Posterior vena cava (tissue), 2 donors: ENCODE measurements around the gene RBM22. TPM values are rescaled to one million over a fixed set of nuclear protein-coding genes. Genes with fewer than 3 reads are reported as not detected.
A peak's percentile ranks its signal among the peaks of the same experiment; 100 is the strongest.

ENCODE experiments used
- DNase-seq: peaks from one replicate; pipeline ENCODE4 v3.0.0-alpha.2; 2020; ENCODE audit warnings: low spot score
- intact Hi-C, 2 donors: fragments of 100-400 bp; cut with DNase I; formaldehyde crosslinking; loops; one replicate each; pipeline versions ENCODE4 v1.14.1 to v1.14.2; 2022 to 2023
- total RNA-seq, 2 donors: library from RNA; stranded (reverse); fragmentation: NEBNext Ultra II Directional; extraction: Animal tissue kit (Norgen Biotek cat#: 25700); gene quantifications; one replicate each; pipeline ENCODE4 v1.2.1, GENCODE V29; 2021
- donor health status: DM: yes; HTN: yes; CAD: no.
- donor health status: DM: yes; HTN: yes; CAD: no.

RBM22 gene
- total RNA-seq, 2 donors from 2014 or later, result 27.8 to 27.9 TPM

GRCh38 chr5:150656191-150657132 is 44.4 kb downstream of the RBM22 start:
- intact Hi-C loops, result loop anchor here (5.0 kb wide), 2 partner anchors 69 to 94 kb away; no protein-coding TSS in a partner anchor
- DNase-seq, result peak; percentile 92

DNA sequence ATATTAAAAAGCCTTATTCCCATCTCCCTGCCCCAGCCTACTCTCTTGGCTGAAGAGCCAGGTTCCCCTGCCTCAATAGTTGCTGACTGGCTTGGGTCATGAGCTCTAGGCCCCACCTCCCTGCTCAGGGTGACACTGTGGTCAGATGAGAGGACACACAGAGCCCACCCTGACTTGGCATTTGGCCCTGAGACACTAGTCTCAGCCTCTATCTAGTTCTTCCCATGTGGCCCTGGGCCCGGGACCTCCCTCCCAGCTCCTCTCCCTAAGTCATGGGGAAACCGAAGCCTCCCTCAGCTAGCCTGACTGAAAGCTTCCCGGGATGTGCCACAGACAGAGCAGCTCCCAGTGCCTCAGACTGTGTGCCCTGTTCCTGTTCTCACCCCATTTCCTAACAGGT is 45.6 kb downstream of the RBM22 start:
- DNase-seq, result peak; percentile 78

GRCh38 chr5:150653762-150654556 is 46.9 kb downstream of the RBM22 start:
- intact Hi-C loops, result no loop called here
- DNase-seq, result no peak

More for the DNA sequence above, 45.6 kb downstream of the RBM22 start:
- intact Hi-C loops, result loop anchor here (5.0 kb wide), 2 partner anchors 68 to 93 kb away; no protein-coding TSS in a partner anchor

- intact Hi-C loops, result no loop called here
Observed at GRCh38 chr5:150653145-150653761, 47.6 kb downstream of the RBM22 start.

DNA sequence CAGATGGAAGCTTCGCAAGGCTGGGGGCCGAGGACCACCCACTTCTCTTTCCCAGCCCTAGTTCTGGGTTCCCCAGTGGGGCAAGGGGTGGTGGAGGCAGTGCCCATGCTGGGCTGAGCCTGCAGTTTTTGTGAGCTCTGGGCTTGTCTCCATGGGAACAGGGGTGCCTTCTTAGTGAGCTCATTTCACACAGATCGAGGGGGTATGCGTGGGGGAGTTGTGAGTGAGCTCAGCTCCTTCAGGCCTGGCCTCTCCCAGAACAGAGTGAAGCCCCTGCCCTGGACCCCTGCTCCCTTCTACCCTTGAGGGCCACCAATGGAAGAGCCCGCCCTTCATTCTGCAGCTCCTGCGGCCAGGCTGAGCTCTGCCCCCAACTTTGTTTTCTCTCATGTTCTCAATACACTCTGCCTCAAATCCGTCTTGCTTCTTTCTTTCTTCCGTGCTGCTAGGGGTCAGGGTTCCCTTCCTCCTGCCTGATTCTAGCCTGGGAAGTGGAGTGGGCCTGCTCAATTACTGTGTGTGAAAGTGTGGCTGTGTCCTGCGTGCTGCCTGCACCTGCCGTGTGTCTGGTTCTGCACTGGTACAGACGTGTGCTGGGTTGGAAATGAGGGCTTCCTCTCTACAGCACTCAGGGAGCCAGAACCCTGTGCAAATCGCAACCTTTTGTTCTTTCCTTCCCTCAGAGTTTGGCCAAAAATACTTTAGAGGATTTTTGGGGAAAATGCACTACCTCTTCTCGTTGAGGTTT is 48.8 kb downstream of the RBM22 start:
- intact Hi-C loops, result loop anchor here in 1 of 2 donors (2.0 kb wide), 1 partner anchor 85 kb away; no protein-coding TSS in a partner anchor
- no peak for DNase-seq

More at GRCh38 chr5:150653145-150653761, 47.6 kb downstream of the RBM22 start:
- no peak for DNase-seq

GRCh38 chr5:150651382-150651781 is 49.5 kb downstream of the RBM22 start:
- no peak for DNase-seq
- intact Hi-C loops, result loop anchor here in 1 of 2 donors (2.0 kb wide), 1 partner anchor 85 kb away; no protein-coding TSS in a partner anchor

- intact Hi-C loops, result loop anchor here in 1 of 2 donors (2.0 kb wide), 1 partner anchor 84 kb away; no protein-coding TSS in a partner anchor
- DNase-seq, result no peak
Observed at GRCh38 chr5:150650021-150651006, 50.5 kb downstream of the RBM22 start.

DNA sequence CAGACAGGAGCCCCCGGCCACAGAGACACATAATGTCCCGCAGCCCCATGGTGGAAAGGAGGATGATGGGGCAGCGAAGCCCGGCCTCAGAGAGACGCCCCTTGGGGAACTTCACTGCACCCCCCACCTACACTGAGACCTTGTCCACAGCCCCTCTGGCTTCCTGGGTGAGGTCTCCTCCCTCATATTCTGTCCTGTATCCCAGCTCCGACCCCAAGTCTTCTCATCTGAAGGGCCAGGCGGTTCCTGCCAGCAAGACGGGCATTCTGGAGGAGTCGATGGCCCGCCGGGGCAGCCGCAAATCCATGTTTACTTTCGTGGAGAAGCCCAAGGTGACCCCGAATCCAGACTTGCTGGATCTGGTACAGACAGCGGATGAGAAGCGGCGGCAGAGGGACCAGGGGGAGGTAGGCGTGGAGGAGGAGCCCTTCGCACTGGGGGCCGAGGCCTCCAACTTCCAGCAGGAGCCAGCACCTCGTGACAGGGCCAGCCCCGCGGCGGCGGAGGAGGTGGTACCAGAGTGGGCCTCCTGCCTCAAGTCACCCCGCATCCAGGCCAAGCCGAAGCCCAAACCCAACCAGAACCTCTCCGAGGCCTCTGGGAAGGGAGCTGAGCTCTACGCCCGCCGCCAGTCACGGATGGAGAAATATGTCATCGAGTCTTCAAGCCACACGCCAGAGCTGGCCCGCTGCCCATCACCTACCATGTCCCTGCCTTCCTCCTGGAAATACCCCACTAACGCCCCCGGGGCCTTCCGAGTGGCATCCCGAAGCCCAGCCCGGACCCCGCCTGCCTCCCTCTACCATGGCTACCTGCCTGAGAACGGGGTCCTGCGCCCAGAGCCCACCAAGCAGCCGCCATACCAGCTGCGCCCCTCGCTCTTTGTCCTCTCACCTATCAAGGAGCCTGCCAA is 51.5 kb downstream of the RBM22 start:
- no peak for DNase-seq
- intact Hi-C loops, result loop anchor here in 1 of 2 donors (2.0 kb wide), 1 partner anchor 83 kb away; no protein-coding TSS in a partner anchor

DNA sequence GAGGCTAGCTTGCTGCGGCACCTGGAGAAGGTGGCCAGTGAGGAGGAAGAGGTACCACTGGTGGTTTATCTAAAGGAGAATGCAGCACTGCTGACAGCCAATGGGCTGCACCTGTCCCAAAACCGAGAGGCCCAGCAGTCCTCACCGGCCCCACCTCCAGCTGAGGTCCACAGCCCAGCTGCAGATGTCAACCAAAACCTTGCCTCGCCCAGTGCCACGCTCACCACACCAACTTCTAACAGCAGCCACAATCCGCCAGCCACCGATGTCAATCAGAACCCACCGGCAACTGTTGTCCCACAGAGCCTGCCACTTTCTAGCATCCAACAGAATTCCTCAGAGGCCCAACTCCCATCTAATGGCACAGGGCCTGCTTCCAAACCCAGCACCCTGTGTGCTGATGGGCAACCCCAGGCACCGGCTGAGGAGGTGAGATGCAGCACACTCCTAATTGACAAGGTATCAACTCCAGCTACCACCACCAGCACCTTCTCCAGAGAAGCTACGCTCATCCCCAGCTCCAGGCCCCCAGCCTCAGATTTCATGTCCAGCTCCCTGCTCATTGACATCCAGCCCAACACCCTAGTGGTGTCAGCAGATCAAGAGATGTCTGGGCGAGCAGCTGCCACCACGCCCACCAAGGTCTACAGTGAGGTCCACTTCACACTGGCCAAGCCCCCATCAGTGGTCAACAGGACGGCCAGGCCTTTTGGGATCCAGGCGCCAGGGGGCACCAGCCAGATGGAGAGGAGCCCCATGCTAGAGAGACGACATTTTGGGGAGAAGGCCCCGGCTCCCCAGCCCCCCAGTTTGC is 52.4 kb downstream of the RBM22 start:
- DNase-seq, result no peak
- intact Hi-C loops, result no loop called here

- peak; percentile 92 for DNase-seq
- intact Hi-C loops, result no loop called here
Observed at GRCh38 chr5:150647275-150648251, 53.3 kb downstream of the RBM22 start.

GRCh38 chr5:150645070-150645700 is 55.7 kb downstream of the RBM22 start:
- intact Hi-C loops, result no loop called here
- peak; percentile 93 for DNase-seq

DNA sequence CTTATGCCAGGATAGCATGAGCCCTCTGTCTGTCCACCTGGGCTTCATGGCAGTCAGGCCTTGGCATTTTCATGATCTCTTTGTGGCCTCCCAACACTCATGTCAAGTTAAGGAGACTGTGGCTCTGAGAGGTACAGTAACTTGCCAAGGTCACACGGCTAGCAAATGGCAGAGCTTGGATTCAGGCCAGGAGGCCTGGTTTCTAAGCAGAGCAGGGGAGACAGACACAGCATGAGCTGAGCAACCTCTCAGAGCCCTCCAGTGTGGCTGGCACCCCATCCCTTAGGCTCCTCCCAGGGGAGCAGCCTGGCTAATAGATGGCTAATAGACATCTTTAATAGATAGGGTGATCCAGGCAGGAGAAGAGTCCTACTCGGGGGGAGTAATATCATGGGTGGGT is 56.3 kb downstream of the RBM22 start:
- no peak for DNase-seq
- intact Hi-C loops, result no loop called here

DNA sequence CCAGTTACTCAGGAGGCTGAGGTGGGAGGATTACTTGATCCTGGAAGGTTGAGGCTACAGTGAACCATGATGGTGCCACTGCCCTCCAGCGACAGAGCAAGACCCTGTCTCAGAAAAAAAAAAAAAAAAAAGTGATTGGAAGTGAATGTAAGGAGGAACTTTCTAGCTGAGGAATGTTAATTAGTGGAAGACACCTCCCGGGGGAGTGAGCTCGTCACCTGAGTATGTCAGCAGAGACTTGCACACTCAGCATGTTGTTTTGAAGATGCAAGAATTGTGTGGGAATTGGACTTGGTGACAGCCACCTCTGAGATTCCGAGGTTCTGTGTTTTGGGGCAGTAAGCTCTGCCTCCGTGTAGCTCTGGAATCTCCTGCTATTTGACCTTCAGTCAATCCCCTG is 56.8 kb downstream of the RBM22 start:
- no peak for DNase-seq
- intact Hi-C loops, result no loop called here
